IPS-18c (cell line): ENCODE results near the gene TRANK1.

Source experiments
- H3K4me3 ChIP-seq: 2 replicates; pipeline ENCODE4 v1.7.0; 2013; ENCODE audit warnings: low read depth, mild to moderate bottlenecking, low read length, moderate library complexity; ENCODE audit not compliant: insufficient read depth
- H3K9me3 ChIP-seq: one replicate; pipeline ENCODE4 v1.6.1; 2013; ENCODE audit warnings: mild to moderate bottlenecking, low read length, moderate library complexity; ENCODE audit not compliant: control insufficient read depth, insufficient read depth

Gene TRANK1

DNA sequence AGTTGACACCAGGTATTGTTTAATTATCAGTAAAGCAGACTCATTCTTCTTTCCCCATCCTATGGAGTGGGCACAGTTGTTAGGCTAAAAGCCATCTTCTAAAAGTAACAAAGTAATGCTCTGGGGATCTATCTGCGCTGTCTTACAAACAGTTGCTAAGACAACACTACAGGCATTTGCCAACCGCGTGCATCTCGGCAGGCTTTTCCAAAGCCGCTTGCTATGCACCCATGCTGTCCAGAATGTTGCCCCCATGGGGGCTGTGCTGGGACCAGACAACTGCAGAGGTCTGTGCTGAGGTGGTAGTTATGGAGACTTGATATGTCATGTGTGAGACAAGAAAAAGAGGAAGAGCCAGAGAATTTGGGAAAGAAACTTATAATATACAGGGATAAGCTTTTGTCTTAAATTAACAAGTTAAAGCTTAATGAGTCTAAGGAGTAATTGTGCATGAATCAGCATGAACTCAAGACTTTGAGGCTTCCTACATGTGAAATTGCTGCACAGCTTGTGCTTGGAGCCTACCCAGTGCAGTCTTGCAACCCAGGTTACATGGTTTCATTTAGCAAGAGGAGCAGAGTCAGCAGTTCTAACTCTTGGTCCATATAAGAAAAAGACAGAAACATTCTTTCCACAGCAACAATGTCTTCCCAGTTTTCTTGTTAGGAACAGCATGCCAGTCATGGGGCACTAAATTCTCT, 141.6 kb downstream of the TRANK1 start:
- H3K4me3 ChIP-seq = no peak overlapping the region
- H3K9me3 ChIP-seq = no peaks in the 10 kb centered on the region

DNA sequence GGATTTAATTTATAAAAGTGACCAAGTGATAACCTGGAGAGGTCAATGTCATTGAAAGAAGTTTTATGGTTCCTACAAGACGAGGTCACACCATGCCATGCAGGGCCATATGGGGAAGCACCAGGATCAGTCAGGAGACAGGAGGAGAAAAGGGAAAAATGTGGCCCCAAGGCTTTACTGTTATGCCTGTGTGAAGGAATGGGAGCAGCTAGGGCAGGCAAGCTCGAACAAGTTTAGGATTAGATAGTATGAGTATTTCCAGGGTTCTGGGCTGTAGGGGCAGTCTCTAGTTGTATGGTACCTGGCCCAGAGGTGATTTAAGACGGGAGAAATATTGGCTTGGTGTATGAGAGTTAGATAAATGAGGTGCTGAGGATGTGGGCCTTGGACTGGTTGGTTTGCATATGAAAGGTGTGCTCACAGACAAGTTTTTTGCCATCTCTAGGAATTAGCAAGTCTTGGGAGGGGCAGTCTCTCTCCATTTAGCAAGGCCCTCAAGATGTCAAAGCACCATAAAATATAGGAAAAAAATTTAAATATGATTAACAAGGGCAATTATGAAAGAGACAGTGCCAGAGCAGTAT, 144.2 kb downstream of the TRANK1 start:
- Histone ChIP-seq H3K4me3 (no peak overlapping the region), H3K9me3 (no peaks in the 10 kb centered on the region)

DNA sequence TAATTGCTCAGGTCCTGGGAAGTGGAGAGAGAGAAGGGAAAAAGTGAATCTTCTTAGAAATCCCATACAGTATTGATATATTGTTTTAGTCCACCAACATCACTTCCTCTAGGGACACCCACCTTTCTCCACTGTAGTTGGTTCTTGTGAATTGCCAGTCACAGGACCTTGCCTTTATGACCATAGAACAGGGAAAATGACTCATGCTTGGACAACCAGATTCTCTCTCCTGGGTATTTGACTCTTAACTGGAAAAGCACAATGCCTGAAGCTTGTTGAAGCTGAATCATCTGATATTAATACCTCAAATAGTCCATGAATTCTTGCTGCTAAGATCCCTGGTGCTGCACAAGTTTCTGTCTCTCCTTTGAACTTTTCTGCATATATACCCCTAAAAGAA, 148.0 kb downstream of the TRANK1 start:
- H3K9me3 ChIP-seq = no peaks in the 10 kb centered on the region
- no peak overlapping the region for H3K4me3 ChIP-seq

DNA sequence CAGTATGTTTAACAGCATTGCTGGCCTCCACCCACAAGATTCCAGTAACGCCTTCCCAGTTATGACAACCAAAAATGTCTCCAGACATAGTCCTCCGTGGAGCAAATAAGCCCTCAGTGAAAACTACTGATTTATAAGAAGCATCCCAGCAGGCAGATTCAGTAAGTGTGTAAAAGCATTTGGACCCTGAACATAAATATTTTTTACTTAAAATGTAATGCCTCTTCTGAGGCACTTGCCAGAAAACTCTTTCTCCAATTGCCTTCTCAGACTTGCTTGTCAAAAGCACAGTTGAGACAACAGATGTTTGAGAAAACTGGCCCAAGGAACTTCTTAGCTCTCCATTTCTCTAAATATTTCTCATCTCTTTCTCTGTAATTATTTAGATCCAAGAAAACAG, 148.7 kb downstream of the TRANK1 start:
- no peaks in the 10 kb centered on the region for H3K9me3 ChIP-seq
- H3K4me3 ChIP-seq = no peak overlapping the region

DNA sequence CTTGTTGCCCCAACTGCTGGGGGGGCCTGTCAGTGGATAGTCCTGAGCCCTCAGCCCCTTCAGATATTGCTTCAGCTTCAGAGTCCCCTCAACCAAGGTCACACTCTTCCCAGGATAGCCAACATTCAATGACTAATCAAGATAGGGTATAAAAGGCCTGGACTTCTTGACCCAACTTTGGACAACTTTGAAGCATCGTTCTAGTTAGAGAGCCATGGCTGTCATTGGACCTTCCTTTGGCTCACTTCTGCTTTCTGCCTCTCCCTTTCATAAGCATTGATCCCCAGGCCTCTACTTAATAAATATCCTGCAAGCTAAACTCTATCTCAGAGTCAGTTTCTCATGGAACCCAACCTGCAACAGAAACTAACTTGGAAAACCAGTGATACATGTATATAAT, 149.2 kb downstream of the TRANK1 start:
- no peaks in the 10 kb centered on the region for H3K9me3 ChIP-seq

DNA sequence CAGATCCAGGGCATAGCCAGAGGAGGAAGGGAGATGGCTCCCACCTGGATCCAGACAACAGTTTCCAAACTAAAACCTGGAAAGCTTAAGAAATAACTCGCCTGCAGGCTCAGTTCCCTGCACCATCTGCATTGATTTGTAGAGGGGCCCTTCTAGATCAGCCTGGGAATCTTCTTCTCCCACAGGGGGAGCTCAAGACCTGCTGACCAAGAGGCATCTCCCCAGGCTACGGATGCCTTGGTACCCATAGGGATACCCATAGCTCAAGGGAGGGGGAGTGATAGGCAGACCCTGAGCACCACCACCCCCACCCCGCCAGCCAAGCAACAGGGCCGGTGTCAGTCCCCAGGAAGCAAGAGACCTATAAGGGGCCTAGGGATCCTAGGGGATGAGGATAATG, 152.5 kb downstream of the TRANK1 start:
- H3K9me3 ChIP-seq = no peaks in the 10 kb centered on the region
- no peak overlapping the region for H3K4me3 ChIP-seq

More for the DNA sequence above, 149.2 kb downstream of the TRANK1 start:
- no peak overlapping the region for H3K4me3 ChIP-seq

DNA sequence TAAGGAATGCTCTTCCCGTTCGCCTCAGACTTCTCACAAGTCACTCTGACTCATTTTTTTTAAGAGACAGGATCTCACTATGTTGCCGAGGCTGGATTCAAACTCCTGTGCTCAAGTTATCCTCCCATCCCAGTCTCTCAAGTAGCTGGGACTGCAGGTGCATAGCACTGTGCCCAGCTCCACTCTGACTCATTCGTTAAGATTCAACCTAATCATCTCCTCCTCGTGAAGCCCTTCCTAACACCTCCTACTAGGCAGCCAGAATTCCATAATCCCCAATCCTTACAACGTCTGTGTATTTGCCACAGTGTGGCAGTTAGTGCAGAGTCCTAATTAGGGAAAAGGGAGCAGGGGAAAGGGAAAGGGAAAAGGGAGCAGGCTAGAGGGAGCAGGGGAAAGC, 154.1 kb downstream of the TRANK1 start:
- Histone ChIP-seq H3K9me3 (no peaks in the 10 kb centered on the region), H3K4me3 (no peak overlapping the region)

DNA sequence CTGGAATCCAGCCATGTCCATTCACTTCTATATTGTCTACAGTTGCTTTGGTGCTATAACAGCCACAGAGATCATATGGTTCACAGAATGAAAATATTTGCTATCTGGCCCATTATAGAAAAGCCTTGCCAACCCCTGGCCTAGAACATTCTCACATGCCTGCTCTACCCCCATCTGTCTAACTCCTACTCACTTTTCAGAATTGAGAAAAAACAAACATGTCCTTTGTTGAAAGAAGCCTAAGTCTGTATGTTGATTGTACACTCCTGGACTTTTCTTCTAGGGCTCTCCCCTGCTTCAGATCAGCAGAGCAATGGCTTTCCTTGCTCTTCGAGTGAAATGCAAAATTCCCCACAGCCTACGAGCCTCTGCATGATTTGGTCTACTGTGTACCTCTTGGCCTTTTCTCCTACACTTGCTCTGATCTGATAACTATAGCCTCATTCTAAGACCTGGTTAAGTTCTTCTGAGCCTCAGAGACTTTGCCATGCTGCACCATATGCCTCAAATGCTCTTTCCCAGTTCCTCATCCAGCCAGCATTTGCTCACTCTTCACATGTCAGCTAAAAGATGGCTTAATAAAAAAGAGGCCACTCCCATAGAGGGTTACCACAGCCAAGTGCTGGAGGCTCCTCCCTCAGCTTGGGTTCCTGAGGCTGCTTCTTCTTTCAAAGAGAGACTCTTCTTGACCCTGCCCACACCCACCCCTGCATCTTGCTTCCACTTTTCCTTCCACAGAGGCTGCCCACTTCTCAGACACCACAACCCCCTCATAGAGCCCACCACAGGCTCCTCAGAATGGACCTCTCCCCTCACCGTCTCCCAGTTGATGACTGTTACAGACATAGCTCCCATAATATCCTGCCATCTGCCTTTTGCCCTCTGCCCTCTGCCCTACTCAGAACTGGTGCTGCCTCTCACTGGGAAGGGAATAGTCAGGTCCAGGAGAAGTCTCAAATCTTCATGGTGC, 157.6 kb downstream of the TRANK1 start:
- Histone ChIP-seq H3K9me3 (no peaks in the 10 kb centered on the region), H3K4me3 (no peak overlapping the region)

DNA sequence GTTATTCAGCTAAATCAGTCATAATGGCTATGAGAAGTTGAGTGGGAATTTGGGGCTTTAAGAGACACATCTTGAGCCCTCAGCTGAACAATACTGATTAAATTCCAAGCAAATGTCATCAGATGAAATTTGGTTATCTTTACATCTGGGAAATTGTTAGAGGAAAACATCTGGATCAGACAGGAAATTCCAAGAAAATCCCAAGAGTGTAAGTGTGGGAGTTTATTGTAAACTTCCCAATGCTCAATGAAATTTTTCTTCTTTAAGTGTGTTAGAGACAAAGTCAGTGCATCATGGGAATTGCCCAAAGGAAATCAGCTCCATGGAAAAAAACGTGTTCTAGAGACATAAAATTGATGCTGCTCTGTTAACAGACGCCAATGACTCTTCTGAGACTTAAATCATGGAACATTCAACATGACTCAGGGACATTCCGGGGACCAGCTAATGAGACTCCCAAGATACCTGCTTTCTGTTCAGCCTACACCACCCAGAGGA, 160.7 kb downstream of the TRANK1 start:
- no peaks in the 10 kb centered on the region for H3K9me3 ChIP-seq
- H3K4me3 ChIP-seq = no peak overlapping the region

DNA sequence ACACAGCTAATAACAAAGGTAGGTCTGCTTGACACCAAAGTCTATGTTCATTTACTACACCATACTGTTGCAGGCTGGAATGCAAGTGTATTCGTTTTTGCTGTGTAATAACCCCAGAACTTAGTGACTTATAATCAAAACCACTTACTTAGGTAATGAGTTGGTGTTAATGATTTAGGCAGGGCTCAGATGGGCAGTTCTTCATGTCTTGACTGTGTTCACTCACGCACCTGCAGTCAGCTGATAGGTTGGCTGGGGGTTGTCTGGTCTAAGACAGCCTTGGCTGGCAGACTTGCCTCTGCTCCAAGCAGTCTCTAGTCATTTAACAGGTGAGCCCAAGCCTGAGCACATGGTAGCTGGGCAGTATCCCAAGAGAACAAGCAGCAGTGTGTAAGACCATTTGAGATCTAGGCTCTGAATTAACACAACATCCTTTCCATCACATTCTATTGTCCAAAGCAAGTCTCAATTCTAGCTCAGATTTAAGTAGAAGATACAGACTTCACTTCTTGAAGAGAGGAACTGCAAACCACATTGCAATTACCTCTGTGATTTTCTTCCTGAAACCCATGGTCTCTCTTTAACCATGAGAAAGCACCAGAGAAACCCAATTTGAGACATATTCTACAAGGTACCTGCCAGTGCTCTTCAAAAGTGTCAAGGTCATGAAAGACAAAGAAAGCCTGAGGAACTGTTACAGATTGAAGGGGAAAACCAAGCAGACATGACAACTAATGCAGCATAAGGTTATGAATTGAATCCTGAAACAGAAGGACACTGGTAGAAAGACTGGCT, 167.2 kb downstream of the TRANK1 start:
- Histone ChIP-seq H3K4me3 (no peak overlapping the region), H3K9me3 (no peaks in the 10 kb centered on the region)
